Breast epithelium (tissue), 4 donors: ENCODE results near the gene PARP3. TPM values are rescaled to one million over a fixed set of nuclear protein-coding genes. Genes with fewer than 3 reads are reported as not detected.

Source experiments
- DNase-seq, 2 donors: peaks; one replicate each; pipeline ENCODE4 v3.0.0-alpha.2; 2019; ENCODE audit warnings: low spot score in 2 of 2
- H3K27ac ChIP-seq, 2 donors: fragments of 200-600 bp; sonication (generic) in 1 of 2; one replicate each; pipeline ENCODE4 v1.5.1; 2016 to 2019; ENCODE audit warnings: mild to moderate bottlenecking in 1 of 2
- H3K27me3 ChIP-seq, 2 donors: fragments of 200-600 bp; sonication (generic) in 1 of 2; one replicate each; pipeline versions ENCODE4 v1.5.1 to v1.6.0; 2017 to 2019; ENCODE audit warnings: control low read depth in 1 of 2, mild to moderate bottlenecking in 1 of 2
- H3K36me3 ChIP-seq: fragments of 200-600 bp; one replicate; pipeline ENCODE4 v1.5.1; 2019
- H3K4me1 ChIP-seq, 2 donors: fragments of 200-600 bp; sonication (generic); one replicate each; pipeline ENCODE4 v1.5.1; 2016 to 2019; ENCODE audit warnings: control low read depth in 1 of 2
- H3K4me3 ChIP-seq, 3 donors: fragments of 200-600 bp; sonication (generic); 1 replicate in 2 of 3; 2 replicates in 1 of 3; pipeline ENCODE4 v1.5.1; 2016 to 2019; ENCODE audit warnings: mild to moderate bottlenecking in 3 of 3, moderate library complexity in 2 of 3
- H3K9me3 ChIP-seq, 2 donors: fragments of 200-600 bp; sonication (generic) in 1 of 2; one replicate each; pipeline ENCODE4 v1.5.1; 2016 to 2019; ENCODE audit warnings: control low read depth in 1 of 2
- POLR2A ChIP-seq: fragments of 450-650 bp; IDR thresholded peaks from one replicate; pipeline ENCODE4 v1.6.1; 2016; ENCODE audit warnings: antibody characterized with exemption, mild to moderate bottlenecking, moderate library complexity
- POLR2AphosphoS5 ChIP-seq, 3 donors: sonication (generic); formaldehyde crosslinking; IDR thresholded peaks; one replicate each; pipeline ENCODE4 v1.6.1; 2017; ENCODE audit warnings: antibody characterized with exemption in 3 of 3
- intact Hi-C: fragments of 100-400 bp; cut with DNase I; formaldehyde crosslinking; loops from one replicate; pipeline ENCODE4 v1.15.1; 2023; ENCODE audit warnings: low total_unique reads
- total RNA-seq, 3 donors: library from RNA; depleted of rRNA; stranded (reverse); fragments of >200 nt; gene quantifications; one replicate each; pipeline ENCODE4 v1.1.0, GENCODE V29; 2016
- TF ChIP-seq, protein P1 (sequence below), 3 donors: fragments of 450-650 bp; IDR thresholded peaks; one replicate each; pipeline ENCODE4 v1.5.1; 2016 to 2017; ENCODE audit warnings: antibody characterized with exemption in 3 of 3, mild to moderate bottlenecking in 3 of 3, moderate library complexity in 3 of 3

The PARP3 gene
- total RNA-seq, 3 donors from 2014 or later = 21.4 to 33.6 (median 31.8) TPM

GRCh38 chr3:51966922-51967383, 24.8 kb downstream of the PARP3 start:
- H3K4me3 ChIP-seq = peak overlapping the region; percentile 63 to 92 (median 74)
- H3K36me3 ChIP-seq = no peaks in the 10 kb centered on the region
- TF ChIP-seq POLR2A (no peak), POLR2AphosphoS5 (IDR thresholded peaks at IDR 0.05) (no peak)
- TF ChIP-seq, protein P1, sequence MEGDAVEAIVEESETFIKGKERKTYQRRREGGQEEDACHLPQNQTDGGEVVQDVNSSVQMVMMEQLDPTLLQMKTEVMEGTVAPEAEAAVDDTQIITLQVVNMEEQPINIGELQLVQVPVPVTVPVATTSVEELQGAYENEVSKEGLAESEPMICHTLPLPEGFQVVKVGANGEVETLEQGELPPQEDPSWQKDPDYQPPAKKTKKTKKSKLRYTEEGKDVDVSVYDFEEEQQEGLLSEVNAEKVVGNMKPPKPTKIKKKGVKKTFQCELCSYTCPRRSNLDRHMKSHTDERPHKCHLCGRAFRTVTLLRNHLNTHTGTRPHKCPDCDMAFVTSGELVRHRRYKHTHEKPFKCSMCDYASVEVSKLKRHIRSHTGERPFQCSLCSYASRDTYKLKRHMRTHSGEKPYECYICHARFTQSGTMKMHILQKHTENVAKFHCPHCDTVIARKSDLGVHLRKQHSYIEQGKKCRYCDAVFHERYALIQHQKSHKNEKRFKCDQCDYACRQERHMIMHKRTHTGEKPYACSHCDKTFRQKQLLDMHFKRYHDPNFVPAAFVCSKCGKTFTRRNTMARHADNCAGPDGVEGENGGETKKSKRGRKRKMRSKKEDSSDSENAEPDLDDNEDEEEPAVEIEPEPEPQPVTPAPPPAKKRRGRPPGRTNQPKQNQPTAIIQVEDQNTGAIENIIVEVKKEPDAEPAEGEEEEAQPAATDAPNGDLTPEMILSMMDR (IDR thresholded peaks at IDR 0.05) = no peak
- no peaks in the 10 kb centered on the region for H3K27me3 ChIP-seq
- DNase-seq = no peak
- intact Hi-C loops = no loop called here
- H3K27ac ChIP-seq = peak overlapping the region; percentile 92 to 97
- H3K4me1 ChIP-seq = peaks cover 15 to 20% of the 10 kb centered on the region in 2 donors
- H3K9me3 ChIP-seq = no peaks in the 10 kb centered on the region

- intact Hi-C loops = no loop called here
- Histone ChIP-seq H3K36me3 (no peaks in the 10 kb centered on the region), H3K4me1 (peaks cover 15 to 20% of the 10 kb centered on the region in 2 donors), H3K27ac (peak within 1 kb of the TSS; percentile 92 to 97), H3K9me3 (no peaks in the 10 kb centered on the region), H3K27me3 (no peaks in the 10 kb centered on the region), H3K4me3 (peak within 1 kb of the TSS; percentile 63 to 92 (median 74))
- TF ChIP-seq, protein P1 (IDR thresholded peaks at IDR 0.05) = no peak
- no peak for TF ChIP-seq POLR2A
- peak in 1 of 3 donors; percentile 14 for TF ChIP-seq POLR2AphosphoS5 (IDR thresholded peaks at IDR 0.05)
- DNase-seq = peak; percentile 65 to 69
These were observed 25.4 kb downstream of the PARP3 start, which contains the start of gene PCBP4 for GRCh38 chr3:51967384-51968169. Gene PCBP4, minus strand, starts transcription at chr3:51967454. Its CDS starts 6,214 bp downstream, at chr3:51961240.

DNA sequence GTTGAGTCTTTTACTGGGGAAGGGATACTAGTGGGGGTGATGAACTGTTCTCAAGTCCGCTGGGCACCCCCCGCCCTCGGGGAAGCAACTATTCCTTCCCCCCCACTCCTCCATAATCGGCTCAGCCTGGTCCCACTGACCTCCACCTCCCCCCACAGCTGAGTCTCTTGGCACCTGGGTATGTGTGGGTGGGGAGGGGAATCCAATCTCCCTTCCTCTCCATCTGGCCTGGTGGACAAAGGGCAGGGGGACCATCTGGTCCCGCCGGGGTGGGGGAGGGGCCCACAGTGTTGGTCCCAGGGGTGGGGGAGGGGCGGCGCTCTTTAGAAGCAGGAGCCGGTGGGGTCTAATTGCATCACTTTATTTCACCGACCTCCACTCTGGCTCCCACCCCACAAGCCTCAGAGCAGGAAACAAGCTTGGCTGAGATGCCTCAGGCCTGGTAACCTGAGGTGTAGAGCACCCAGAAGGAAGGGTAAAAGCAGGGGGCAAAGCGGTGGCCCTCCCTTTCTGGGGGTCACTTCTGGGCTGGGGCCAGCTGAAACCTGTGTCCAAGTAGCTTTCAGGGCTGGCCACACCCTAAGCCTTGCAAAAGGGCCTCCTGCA, 26.1 kb downstream of the PARP3 start:
- Histone ChIP-seq H3K4me1 (peaks cover 15 to 20% of the 10 kb centered on the region in 2 donors), H3K9me3 (no peaks in the 10 kb centered on the region), H3K27me3 (no peaks in the 10 kb centered on the region), H3K4me3 (peak overlapping the region; percentile 63 to 92 (median 74)), H3K36me3 (no peaks in the 10 kb centered on the region), H3K27ac (peak overlapping the region; percentile 92 to 97)
- intact Hi-C loops = no loop called here
- no peak for DNase-seq
- TF ChIP-seq POLR2AphosphoS5 (IDR thresholded peaks at IDR 0.05) (no peak), POLR2A (no peak)
- TF ChIP-seq, protein P1 (IDR thresholded peaks at IDR 0.05) = no peak

GRCh38 chr3:51968883-51969678, 26.9 kb downstream of the PARP3 start:
- intact Hi-C loops = no loop called here
- no peak overlapping the region for H3K4me3 ChIP-seq
- no peaks in the 10 kb centered on the region for H3K9me3 ChIP-seq
- peak overlapping the region in 1 of 2 donors; percentile 19 for H3K27ac ChIP-seq
- H3K4me1 ChIP-seq = peaks cover 16 to 20% of the 10 kb centered on the region in 2 donors
- no peaks in the 10 kb centered on the region for H3K36me3 ChIP-seq
- H3K27me3 ChIP-seq = no peaks in the 10 kb centered on the region
- TF ChIP-seq, protein P1 (IDR thresholded peaks at IDR 0.05) = no peak
- TF ChIP-seq POLR2A (no peak), POLR2AphosphoS5 (IDR thresholded peaks at IDR 0.05) (no peak)
- no peak for DNase-seq
